Activated naive CD4-positive, alpha-beta T cell treated with anti-CD3 and anti-CD28 coated beads, Interleukin-2, amount 10 ng/mL, durations not matched to agents 7 days and 5 days (primary cell): ENCODE measurements around the gene PAGE2.
A peak's percentile ranks its signal among the peaks of the same experiment; 100 is the strongest.
"Not testable (repeated sequence)": the region's sequence is repeated elsewhere in the genome, so short reads cannot be mapped to it uniquely, and the experiment has no call there.

ENCODE experiments used
- CTCF ChIA-PET: fragments of 350-600 bp; sonication (Branson Sonifier 250); formaldehyde crosslinking; loops from one replicate; lab custom pipeline; 2021; ENCODE audit warnings: antibody characterized with exemption; lab: Charles Lee
- DNase-seq: peaks from one replicate; pipeline ENCODE4 v3.0.0-alpha.2; 2020
- H3K27ac Mint-ChIP-seq: one replicate; pipeline ENCODE4 v1.8.0; 2021; ENCODE audit warnings: mild to moderate bottlenecking, moderate library complexity, mixed read lengths
- H3K27me3 Mint-ChIP-seq: one replicate; pipeline ENCODE4 v1.8.0; 2021; ENCODE audit warnings: mild to moderate bottlenecking, mixed read lengths
- H3K36me3 Mint-ChIP-seq: one replicate; pipeline ENCODE4 v1.8.0; 2021; ENCODE audit warnings: mixed read lengths
- H3K4me1 Mint-ChIP-seq: one replicate; pipeline ENCODE4 v1.8.0; 2021; ENCODE audit warnings: mixed read lengths
- H3K4me3 Mint-ChIP-seq: one replicate; pipeline ENCODE4 v1.8.0; 2021; ENCODE audit warnings: mild to moderate bottlenecking, moderate library complexity, mixed read lengths
- H3K9me3 Mint-ChIP-seq: one replicate; pipeline ENCODE4 v1.8.0; 2021; ENCODE audit warnings: mixed read lengths

PAGE2 gene, protein sequence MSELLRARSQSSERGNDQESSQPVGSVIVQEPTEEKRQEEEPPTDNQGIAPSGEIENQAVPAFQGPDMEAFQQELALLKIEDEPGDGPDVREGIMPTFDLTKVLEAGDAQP

DNA sequence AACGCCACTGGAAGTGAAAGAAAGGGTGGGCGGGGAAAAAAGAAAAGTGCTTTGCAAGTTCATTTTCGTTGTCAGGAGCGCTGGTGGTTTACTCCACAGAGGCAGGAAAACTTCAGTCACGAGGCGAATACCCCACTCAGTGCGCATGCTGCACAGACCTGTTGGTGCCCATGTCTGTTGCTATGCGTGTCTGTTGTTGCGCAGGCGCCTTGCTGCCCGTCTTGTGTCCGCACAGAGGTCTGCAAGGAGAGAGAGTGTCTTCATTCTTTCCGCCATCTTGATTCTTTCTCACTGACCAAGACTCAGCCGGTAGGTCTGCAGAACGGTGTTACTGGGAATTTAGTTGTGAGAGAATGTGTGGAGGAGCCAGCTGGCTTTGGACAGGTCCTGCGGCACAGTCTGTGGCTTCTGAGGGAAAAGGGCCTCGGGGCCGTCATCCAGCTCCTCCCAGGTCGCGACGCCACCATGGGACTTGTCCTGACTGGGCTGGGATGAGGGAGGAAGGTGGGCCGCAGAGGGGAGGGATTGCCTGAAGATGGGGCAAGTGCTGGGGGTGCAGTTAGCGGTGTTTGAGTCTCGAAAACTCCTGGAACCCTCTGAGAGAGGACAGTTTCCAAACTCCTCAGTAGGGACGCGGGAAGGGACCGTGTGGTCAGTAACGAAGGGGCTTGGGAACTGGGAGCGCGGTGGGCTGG, at the start of gene PAGE2:
TSS of gene PAGE2 (plus strand) at position 224 of the 695 bp plus-strand sequence. CDS start 1,003 bp downstream, outside the sequence.
- Mint-ChIP-seq H3K9me3 (no peaks in the 10 kb centered on the region), H3K36me3 (no peaks in the 10 kb centered on the region), H3K4me1 (no peaks in the 10 kb centered on the region), H3K4me3 (no peak within 1 kb of the TSS), H3K27me3 (no peaks in the 10 kb centered on the region), H3K27ac (no peak within 1 kb of the TSS)
- CTCF ChIA-PET = no interaction called here
- no peak for DNase-seq

DNA sequence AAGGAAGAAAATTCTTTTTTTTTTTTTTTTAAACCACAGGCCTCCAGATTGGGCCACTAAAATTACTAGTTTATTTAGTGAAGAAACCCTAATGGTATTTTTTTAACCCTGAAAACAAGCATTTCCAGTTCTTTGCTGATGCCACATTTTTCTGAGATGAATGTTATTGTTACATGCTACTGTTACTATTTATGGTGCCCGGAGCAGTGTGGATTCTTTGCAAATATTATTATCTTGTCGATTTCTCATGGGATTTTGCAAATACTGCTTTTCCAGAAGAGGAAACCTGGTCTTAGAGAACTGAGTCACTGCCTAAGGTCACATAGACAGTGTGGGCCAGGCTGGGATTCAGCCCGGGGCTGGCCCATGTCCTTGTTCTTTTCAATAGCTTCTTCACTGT, 49.3 kb upstream of the PAGE2 start:
- Mint-ChIP-seq H3K4me1 (no peaks in the 10 kb centered on the region), H3K27ac (no peak overlapping the region), H3K27me3 (no peaks in the 10 kb centered on the region), H3K4me3 (no peak overlapping the region), H3K9me3 (no peaks in the 10 kb centered on the region), H3K36me3 (no peaks in the 10 kb centered on the region)
- CTCF ChIA-PET = no interaction called here
- no peak for DNase-seq

DNA sequence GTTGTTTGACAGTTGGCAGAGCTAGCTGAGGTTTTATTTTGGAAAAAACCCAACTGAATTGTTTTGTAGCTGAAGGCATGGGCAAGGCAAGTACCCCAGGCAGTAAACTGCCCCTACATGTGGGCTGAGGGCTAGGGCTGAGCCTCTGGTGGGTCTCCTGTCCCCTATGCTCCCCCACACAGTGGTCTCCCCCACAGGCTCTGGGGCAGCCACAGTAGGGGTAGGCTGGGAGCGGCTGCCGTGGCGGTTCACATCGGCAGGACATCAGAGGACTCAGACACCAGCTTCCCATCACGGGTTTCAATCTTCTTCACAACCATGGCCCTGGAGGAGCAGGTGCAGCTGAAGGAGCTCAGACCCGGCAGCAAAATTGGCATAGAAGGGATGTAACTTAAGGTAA, 47.3 kb upstream of the PAGE2 start:
- no peak overlapping the region for H3K27ac Mint-ChIP-seq
- H3K36me3 Mint-ChIP-seq = no peaks in the 10 kb centered on the region
- H3K4me3 Mint-ChIP-seq = no peak overlapping the region
- H3K4me1 Mint-ChIP-seq = no peaks in the 10 kb centered on the region
- H3K9me3 Mint-ChIP-seq = no peaks in the 10 kb centered on the region
- H3K27me3 Mint-ChIP-seq = no peaks in the 10 kb centered on the region
- CTCF ChIA-PET = no interaction called here
- no peak for DNase-seq

DNA sequence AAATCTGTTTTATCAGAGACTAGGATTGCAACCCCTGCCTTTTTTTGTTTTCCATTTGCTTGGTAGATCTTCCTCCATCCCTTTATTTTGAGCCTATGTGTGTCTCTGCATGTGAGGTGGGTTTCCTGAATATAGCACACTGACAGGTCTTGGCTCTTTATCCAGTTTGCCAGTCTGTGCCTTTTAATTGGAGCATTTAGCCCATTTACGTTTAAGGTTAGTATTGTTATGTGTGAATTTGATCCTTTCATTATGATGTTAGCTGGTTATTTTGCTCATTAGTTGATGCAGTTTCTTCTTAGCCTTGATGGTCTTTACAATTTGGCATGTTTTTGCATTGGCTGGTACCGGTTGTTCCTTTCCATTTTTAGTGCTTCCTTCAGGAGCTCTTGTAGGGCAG, 38.2 kb upstream of the PAGE2 start:
- H3K27ac Mint-ChIP-seq, H3K27me3 Mint-ChIP-seq, DNase-seq, H3K4me1 Mint-ChIP-seq, CTCF ChIA-PET, H3K4me3 Mint-ChIP-seq, H3K36me3 Mint-ChIP-seq, H3K9me3 Mint-ChIP-seq: not testable (repeated sequence)

DNA sequence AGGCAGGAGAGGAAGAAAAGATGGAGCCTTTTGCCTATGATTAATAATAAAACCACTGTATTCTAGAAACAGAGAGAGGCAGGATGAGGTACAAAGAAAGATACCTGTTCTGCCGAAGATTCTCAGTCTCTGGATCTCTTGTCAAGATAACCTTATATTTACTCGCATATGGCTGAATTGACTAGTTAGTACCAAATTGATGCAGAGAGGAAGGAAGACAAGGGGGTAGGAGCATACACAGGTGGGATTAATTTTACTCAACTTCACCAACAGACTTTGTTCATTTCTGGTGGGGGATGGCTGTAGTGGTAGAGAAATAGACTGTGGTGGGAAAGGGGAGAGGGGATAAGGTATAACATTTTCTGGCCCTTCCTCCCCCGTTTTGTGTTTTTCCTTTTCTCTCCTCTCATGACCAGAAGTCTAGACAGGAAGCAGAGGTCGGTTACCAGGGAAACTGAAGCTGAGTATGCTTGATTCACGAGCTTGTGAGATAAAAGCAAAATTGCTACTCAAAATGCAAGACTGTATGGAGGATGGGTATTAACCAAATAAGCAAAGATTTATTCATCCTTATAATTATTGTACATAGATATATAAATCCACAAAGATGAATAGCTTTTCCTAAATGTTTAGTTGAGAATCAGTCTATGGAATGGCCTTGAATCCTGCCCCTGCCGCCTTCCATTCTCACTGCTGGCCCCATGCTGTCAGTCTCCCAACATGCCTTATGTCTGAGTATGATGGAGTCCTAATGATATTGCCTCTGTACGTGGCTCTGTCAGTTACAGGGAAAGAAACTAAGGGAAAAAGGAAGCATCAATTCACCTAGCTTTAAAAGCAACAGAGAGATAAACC, 31.8 kb upstream of the PAGE2 start:
- H3K27ac Mint-ChIP-seq = no peak overlapping the region
- DNase-seq = peak; percentile 29
- no peaks in the 10 kb centered on the region for H3K9me3 Mint-ChIP-seq
- H3K4me3 Mint-ChIP-seq = no peak overlapping the region
- CTCF ChIA-PET = interaction anchor here (0.7 to 1.4 kb wide), 5 partner anchors 12 to 416 kb away, joined by 3 to 13 read pairs (median 3); partner anchors contain the start of gene APEX2
- no peaks in the 10 kb centered on the region for H3K36me3 Mint-ChIP-seq
- peaks cover 19% of the 10 kb centered on the region for H3K4me1 Mint-ChIP-seq
- no peaks in the 10 kb centered on the region for H3K27me3 Mint-ChIP-seq

DNA sequence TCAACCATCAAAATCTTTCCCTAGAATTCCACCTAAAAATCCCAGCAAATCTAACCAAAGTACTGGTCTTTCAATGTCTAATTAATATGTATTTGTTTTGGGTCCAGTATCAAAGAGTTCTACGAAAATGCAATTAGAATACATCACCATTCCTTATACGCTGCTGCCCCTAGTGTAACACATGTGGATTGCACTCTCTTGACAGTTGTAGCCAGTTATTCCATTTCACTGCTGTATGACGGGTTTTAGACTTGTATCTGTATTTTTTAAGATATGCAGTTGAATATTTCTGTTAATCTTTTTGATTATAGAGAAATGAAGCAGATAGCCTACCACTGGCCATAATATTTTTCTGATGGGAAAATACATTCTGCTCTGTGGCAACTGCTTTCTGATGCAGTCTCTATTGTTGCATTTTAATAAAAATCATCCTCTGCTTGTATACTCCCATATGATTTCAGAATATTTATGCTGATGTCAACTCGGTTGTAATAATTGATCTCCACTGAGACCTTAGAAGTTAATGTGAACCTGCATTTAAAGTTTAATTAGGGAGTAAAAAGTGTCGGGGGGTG, 31.1 kb upstream of the PAGE2 start:
- H3K27ac Mint-ChIP-seq = no peak overlapping the region
- peaks cover 19% of the 10 kb centered on the region for H3K4me1 Mint-ChIP-seq
- H3K36me3 Mint-ChIP-seq = no peaks in the 10 kb centered on the region
- DNase-seq = peak; percentile 34
- H3K27me3 Mint-ChIP-seq = no peaks in the 10 kb centered on the region
- CTCF ChIA-PET = interaction anchor here (0.7 to 1.4 kb wide), 5 partner anchors 13 to 417 kb away, joined by 3 to 13 read pairs (median 3); partner anchors contain the start of gene APEX2
- no peak overlapping the region for H3K4me3 Mint-ChIP-seq
- H3K9me3 Mint-ChIP-seq = no peaks in the 10 kb centered on the region

DNA sequence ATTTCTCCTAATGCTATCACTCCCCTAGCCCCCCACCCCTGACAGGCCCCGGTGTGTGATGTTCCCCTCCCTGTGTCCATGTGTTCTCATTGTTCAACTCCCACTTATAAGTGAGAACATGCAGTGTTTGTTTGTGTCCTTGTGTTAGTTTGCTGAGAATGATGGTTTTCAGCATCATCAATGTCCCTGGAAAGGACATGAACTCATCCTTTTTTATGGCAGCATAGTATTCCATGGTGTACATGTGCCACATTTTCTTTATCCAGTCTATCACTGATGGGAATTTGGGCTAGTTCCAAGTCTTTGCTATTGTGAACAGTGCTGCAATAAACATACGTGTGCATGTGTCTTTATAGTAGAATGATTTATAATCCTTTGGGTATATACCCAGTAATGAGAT, 21.6 kb upstream of the PAGE2 start:
- CTCF ChIA-PET, H3K4me3 Mint-ChIP-seq, H3K27me3 Mint-ChIP-seq, H3K36me3 Mint-ChIP-seq, DNase-seq, H3K27ac Mint-ChIP-seq, H3K4me1 Mint-ChIP-seq, H3K9me3 Mint-ChIP-seq: not testable (repeated sequence)

DNA sequence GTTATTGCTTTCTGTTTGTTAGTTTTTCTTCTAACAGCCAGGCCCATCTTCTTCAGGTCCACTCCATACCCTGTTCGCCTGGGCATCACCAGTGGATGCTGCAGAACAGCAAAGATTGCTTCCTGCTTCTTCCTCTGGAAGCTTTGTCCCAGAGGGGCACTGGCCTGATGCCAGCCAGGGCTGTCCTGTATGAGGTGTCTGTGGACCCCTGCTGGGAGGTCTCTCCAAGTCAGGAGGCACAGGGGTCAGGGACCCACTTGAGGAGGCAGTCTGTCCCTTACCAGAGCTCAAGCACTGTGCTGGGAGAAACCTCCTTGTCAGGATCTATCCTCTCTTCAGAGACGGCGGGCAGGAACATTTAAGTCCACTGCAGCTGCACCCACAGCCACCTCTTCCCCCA, 16.5 kb upstream of the PAGE2 start:
- no peak for DNase-seq
- H3K4me1 Mint-ChIP-seq = no peaks in the 10 kb centered on the region
- no peak overlapping the region for H3K27ac Mint-ChIP-seq
- CTCF ChIA-PET = no interaction called here
- no peaks in the 10 kb centered on the region for H3K27me3 Mint-ChIP-seq
- no peaks in the 10 kb centered on the region for H3K9me3 Mint-ChIP-seq
- H3K4me3 Mint-ChIP-seq = no peak overlapping the region
- no peaks in the 10 kb centered on the region for H3K36me3 Mint-ChIP-seq

DNA sequence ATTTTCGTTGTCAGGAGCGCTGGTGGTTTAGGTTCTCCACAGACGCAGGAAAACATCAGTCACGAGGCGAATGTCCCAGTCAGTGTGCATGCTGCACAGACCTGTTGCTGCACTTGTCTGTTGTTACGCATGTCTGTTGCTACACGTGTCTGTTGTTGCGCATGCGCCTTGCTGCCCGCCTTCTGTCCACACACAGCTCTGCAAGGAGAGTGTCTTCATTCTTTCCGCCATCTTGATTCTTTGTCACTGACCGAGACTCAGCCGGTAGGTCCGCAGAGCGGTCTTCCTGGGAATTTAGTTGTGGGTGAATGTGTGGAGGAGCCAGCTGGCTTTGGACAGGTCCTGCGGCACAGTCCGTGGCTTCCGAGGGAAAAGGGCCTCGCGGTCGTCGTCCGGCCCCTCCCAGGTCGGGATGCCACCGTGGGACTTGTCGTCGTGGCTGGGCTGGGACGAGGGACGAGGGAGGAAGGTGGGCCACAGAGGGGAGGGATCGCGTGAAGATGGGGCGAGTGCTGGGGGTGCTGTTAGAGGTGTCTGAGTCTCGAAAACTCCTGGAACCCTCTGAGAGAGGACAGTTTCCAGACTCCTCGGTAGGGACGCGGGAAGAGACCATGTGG, 13.9 kb upstream of the PAGE2 start, which contains the start of gene PAGE2B:
TSS of gene PAGE2B (plus strand) at position 180 of the 617 bp plus-strand sequence. CDS start 1,012 bp downstream, outside the sequence.
- H3K27ac Mint-ChIP-seq = no peak within 1 kb of the TSS
- H3K4me3 Mint-ChIP-seq = no peak within 1 kb of the TSS
- no peaks in the 10 kb centered on the region for H3K36me3 Mint-ChIP-seq
- no peaks in the 10 kb centered on the region for H3K27me3 Mint-ChIP-seq
- CTCF ChIA-PET = no interaction called here
- no peaks in the 10 kb centered on the region for H3K9me3 Mint-ChIP-seq
- no peaks in the 10 kb centered on the region for H3K4me1 Mint-ChIP-seq
- DNase-seq = no peak

DNA sequence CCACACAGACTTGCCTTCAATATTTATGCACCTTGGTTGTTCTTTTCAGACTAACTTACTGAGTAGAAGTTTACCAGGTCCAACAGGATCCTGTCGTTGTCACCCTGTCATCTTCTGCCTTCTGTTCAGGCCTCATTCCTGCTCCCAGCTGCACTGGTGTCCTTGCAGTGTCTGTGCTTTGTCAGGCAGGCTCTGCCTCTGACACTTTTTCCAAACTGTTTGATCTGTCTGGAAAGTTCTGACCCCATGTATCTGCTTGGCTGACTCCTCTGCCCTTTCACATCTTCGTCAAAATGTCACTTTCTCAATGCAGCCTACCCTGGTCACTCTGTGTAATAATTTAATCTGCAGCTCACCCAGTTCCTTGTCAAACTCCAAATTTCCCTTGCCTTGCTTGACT, 9.9 kb downstream of the PAGE2 start:
- CTCF ChIA-PET = no interaction called here
- Mint-ChIP-seq H3K4me3 (no peak overlapping the region), H3K9me3 (no peaks in the 10 kb centered on the region), H3K27ac (no peak overlapping the region), H3K27me3 (no peaks in the 10 kb centered on the region), H3K36me3 (no peaks in the 10 kb centered on the region), H3K4me1 (peaks cover 4% of the 10 kb centered on the region)
- DNase-seq = no peak

DNA sequence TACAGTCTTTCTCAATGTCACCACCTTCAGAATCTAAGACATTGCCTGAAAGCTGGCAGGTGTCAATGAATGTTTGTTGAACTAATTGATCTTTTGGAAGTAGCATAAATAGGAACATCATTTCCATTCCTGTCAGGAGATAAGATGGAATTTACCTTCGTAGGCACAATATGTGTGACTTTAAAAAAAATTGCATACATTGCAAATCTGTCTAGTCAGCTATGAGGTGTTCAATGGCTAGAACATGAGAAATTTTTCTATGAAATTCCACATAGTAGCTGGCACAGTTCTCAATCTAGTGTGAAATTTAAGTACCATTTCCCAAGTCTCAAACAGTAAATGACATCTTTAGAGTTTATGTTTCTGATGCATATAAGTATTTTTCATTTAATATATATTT, 10.3 kb downstream of the PAGE2 start:
- CTCF ChIA-PET = no interaction called here
- Mint-ChIP-seq H3K4me1 (peaks cover 4% of the 10 kb centered on the region), H3K9me3 (no peaks in the 10 kb centered on the region), H3K27ac (no peak overlapping the region), H3K36me3 (no peaks in the 10 kb centered on the region), H3K4me3 (no peak overlapping the region), H3K27me3 (no peaks in the 10 kb centered on the region)
- no peak for DNase-seq

DNA sequence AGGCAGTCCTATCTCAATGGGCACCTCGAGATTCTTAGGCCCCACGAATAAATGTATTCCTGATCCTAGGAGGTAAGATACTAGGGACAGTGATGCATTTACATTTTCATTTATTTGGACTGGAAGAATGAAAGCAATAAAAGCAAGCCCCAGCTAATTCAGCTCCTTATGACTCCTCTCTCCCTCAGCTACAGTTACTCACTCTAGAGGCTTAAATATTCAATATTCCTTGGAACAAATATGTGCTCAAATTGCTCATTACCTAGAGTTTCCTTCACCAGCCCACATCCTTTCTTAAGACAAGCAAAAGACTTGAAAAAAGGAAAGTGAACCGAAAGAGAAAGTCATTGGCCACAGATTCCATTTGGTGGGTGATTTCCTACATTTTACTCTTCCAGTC, 13.9 kb downstream of the PAGE2 start:
- H3K36me3 Mint-ChIP-seq = no peaks in the 10 kb centered on the region
- peaks cover 4% of the 10 kb centered on the region for H3K4me1 Mint-ChIP-seq
- DNase-seq = no peak
- no peak overlapping the region for H3K27ac Mint-ChIP-seq
- no peak overlapping the region for H3K4me3 Mint-ChIP-seq
- H3K27me3 Mint-ChIP-seq = no peaks in the 10 kb centered on the region
- no peaks in the 10 kb centered on the region for H3K9me3 Mint-ChIP-seq
- CTCF ChIA-PET = no interaction called here

DNA sequence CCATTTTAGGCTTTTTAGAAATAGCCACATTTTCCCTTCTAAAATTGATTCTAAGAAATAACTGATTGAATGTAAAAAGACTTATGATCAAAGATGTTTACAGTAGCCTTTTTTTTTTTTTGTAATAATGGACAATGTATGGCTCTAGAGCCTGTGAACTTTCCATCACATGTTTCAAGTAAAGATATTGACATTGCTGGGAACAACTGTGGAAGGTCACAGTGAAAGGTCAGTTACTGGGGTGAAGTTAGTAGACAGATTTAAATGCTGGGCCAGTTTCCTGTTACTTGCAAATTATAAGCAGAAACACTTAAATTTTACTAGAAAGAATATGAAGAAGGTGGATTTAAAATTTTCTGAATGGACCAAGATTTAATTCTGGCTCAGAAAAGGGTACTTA, 18.4 kb downstream of the PAGE2 start:
- Mint-ChIP-seq H3K4me3 (no peak overlapping the region), H3K36me3 (no peaks in the 10 kb centered on the region), H3K9me3 (no peaks in the 10 kb centered on the region), H3K27me3 (no peaks in the 10 kb centered on the region), H3K27ac (no peak overlapping the region), H3K4me1 (peaks cover 4% of the 10 kb centered on the region)
- CTCF ChIA-PET = no interaction called here
- no peak for DNase-seq

DNA sequence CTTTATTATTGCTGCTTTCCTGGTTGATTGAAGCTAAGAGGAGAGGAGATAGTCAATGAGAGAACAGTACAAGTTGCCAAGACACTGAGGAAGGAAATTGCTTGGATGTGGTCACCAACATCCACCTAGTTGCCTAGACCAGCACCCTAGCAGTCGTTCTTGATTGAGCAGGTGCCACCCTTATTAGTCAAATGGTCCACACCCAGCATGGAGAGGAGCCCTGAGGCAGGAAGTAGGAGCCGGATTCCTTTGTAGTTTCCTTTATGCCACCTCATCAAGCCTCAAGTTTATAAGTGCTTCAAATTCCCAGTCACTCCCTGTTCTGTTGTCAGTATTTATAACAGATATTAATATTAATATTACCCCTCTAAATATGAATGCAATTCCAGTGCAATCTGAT, 19.1 kb downstream of the PAGE2 start:
- DNase-seq = no peak
- H3K4me3 Mint-ChIP-seq = no peak overlapping the region

More for the DNA sequence above, 19.1 kb downstream of the PAGE2 start:
- Mint-ChIP-seq H3K36me3 (no peaks in the 10 kb centered on the region), H3K9me3 (no peaks in the 10 kb centered on the region), H3K4me1 (peaks cover 2% of the 10 kb centered on the region), H3K27me3 (no peaks in the 10 kb centered on the region), H3K27ac (no peak overlapping the region)
- CTCF ChIA-PET = no interaction called here
